Trophoblast cell (in vitro differentiated cells and primary cell): ENCODE data around the gene GALP.
"Not testable (repeated sequence)": the region's sequence is repeated elsewhere in the genome, so short reads cannot be mapped to it uniquely, and the experiment has no call there.

Experiments
- DNase-seq, 2 donors: peaks; one replicate each; pipeline ENCODE4 v3.0.0-alpha.2; 2016
- H2AFZ ChIP-seq: 2 replicates; pipeline ENCODE4 v1.6.1; 2013; ENCODE audit warnings: low read length, moderate library complexity, mild to moderate bottlenecking; ENCODE audit not compliant: insufficient read depth, poor library complexity
- H2AK5ac ChIP-seq: 2 replicates; pipeline ENCODE4 v1.6.1; 2013; ENCODE audit warnings: mild to moderate bottlenecking, low read length
- H2BK120ac ChIP-seq: 2 replicates; pipeline ENCODE4 v1.6.1; 2013; ENCODE audit warnings: low read length, mild to moderate bottlenecking, moderate library complexity; ENCODE audit not compliant: insufficient read depth, poor library complexity
- H2BK12ac ChIP-seq: 2 replicates; pipeline ENCODE4 v1.6.1; 2013; ENCODE audit warnings: mild to moderate bottlenecking, low read length, moderate library complexity
- H2BK5ac ChIP-seq: 2 replicates; pipeline ENCODE4 v1.6.1; 2013; ENCODE audit warnings: low read length, low read depth, moderate library complexity, mild to moderate bottlenecking; ENCODE audit not compliant: poor library complexity
- H3K14ac ChIP-seq: 2 replicates; pipeline ENCODE4 v1.6.1; 2013; ENCODE audit warnings: mild to moderate bottlenecking, low read length
- H3K18ac ChIP-seq: 2 replicates; pipeline ENCODE4 v1.6.1; 2013; ENCODE audit warnings: mild to moderate bottlenecking, low read length
- H3K23ac ChIP-seq: 2 replicates; pipeline ENCODE4 v1.6.1; 2013; ENCODE audit warnings: low read length
- H3K27ac ChIP-seq: 2 replicates; pipeline ENCODE4 v1.5.1; 2013; ENCODE audit warnings: low read depth, mild to moderate bottlenecking, inconsistent platforms, low read length, moderate library complexity
- H3K27me3 ChIP-seq: 2 replicates; pipeline ENCODE4 v1.6.1; 2013; ENCODE audit warnings: inconsistent platforms, mild to moderate bottlenecking, low read length, moderate library complexity; ENCODE audit not compliant: insufficient read depth
- H3K36me3 ChIP-seq, 2 experiments: 1 replicate in 1 of 2; 2 replicates in 1 of 2; pipeline ENCODE4 v1.6.1; 2013; ENCODE audit warnings: low read length in 2 of 2, mild to moderate bottlenecking in 2 of 2, moderate library complexity in 1 of 2; ENCODE audit not compliant: insufficient read depth in 2 of 2, control insufficient read depth in 1 of 2
- H3K4ac ChIP-seq: 2 replicates; pipeline ENCODE4 v1.6.1; 2013; ENCODE audit warnings: low read depth, mild to moderate bottlenecking, low read length, moderate library complexity
- H3K4me1 ChIP-seq, 2 experiments: 1 replicate in 1 of 2; 2 replicates in 1 of 2; pipeline ENCODE4 v1.6.1; 2013; ENCODE audit warnings: low read length in 2 of 2, mild to moderate bottlenecking in 2 of 2, moderate library complexity in 1 of 2; ENCODE audit not compliant: insufficient read depth in 2 of 2, control insufficient read depth in 1 of 2
- H3K4me2 ChIP-seq: 2 replicates; pipeline ENCODE4 v1.6.1; 2013; ENCODE audit warnings: inconsistent platforms, mild to moderate bottlenecking, low read length, moderate library complexity
- H3K4me3 ChIP-seq: 2 replicates; pipeline ENCODE4 v1.5.1; 2013; ENCODE audit warnings: mild to moderate bottlenecking, low read depth, low read length, inconsistent platforms
- H3K79me1 ChIP-seq: one replicate; pipeline ENCODE4 v1.6.1; 2013; ENCODE audit warnings: low read length
- H3K79me2 ChIP-seq: 2 replicates; pipeline ENCODE4 v1.6.1; 2013; ENCODE audit warnings: low read length, mild to moderate bottlenecking; ENCODE audit not compliant: control insufficient read depth, insufficient read depth, poor library complexity
- H3K9ac ChIP-seq: 2 replicates; pipeline ENCODE4 v1.6.1; 2013; ENCODE audit warnings: mild to moderate bottlenecking, low read length
- H3K9me3 ChIP-seq: 2 replicates; pipeline ENCODE4 v1.6.1; 2013; ENCODE audit warnings: low read depth, mild to moderate bottlenecking, control low read depth, inconsistent platforms, low read length; ENCODE audit not compliant: insufficient read depth
- H4K12ac ChIP-seq: 2 replicates; pipeline ENCODE4 v1.6.1; 2013; ENCODE audit warnings: low read depth, mild to moderate bottlenecking, low read length, moderate library complexity
- H4K8ac ChIP-seq: 2 replicates; pipeline ENCODE4 v1.6.1; 2013; ENCODE audit warnings: low read depth, mild to moderate bottlenecking, low read length, moderate library complexity
- H4K91ac ChIP-seq: one replicate; pipeline ENCODE4 v1.6.1; 2013; ENCODE audit warnings: low read depth, mild to moderate bottlenecking, low read length, moderate library complexity
- WGBS: extraction: QIAGEN DNeasy Blood & Tissue Kit; methylation state at CpG from one replicate; pipeline ENCODE4 v1.1.7; 2013; ENCODE audit warnings: missing lambda C conversion rate; ENCODE audit not compliant: insufficient read length, insufficient coverage; ENCODE audit errors: extremely low coverage; 5-methylcytosine and 5-hydroxymethylcytosine counted together

The GALP gene

DNA sequence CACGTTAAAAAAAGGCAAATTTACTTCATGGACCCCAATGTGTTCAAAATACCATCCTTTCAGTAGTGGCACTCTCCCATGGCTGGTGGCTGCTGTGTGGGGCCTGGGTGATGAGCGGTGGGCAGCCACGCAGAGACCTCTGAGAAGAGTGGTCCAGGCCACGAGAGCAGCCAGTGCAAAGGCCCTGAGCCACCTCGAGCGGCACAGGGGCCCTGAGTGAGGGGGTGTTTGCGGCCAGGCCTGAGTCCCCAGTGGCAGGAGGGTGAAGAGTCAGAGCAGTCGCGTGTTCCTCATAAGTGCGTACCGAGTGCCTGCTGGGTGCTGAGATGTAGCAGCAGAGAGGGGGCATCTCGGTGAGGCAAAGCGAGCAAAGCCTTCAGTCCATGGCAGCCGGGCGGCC lies 27.7 kb upstream of the GALP start:
- H3K4me2 ChIP-seq = no peak overlapping the region
- no peak overlapping the region for H2BK120ac ChIP-seq
- no peaks in the 10 kb centered on the region for H3K9me3 ChIP-seq
- no CpG with 5 or more reads among the region's 15 CpGs for WGBS
- peaks cover 33 to 36% of the 10 kb centered on the region in 2 experiments for H3K36me3 ChIP-seq
- no peaks in the 10 kb centered on the region for H3K27me3 ChIP-seq
- H3K9ac ChIP-seq = no peak overlapping the region
- H2AFZ ChIP-seq = no peak overlapping the region
- H4K8ac ChIP-seq = no peak overlapping the region
- H3K4me1 ChIP-seq = peaks cover 12% of the 10 kb centered on the region in 2 experiments
- no peak overlapping the region for H3K27ac ChIP-seq
- no peak overlapping the region for H4K91ac ChIP-seq
- H3K18ac ChIP-seq = no peak overlapping the region
- no peak for DNase-seq
- H4K12ac ChIP-seq = no peak overlapping the region
- H3K23ac ChIP-seq = no peak overlapping the region
- no peak overlapping the region for H2BK5ac ChIP-seq
- no peak overlapping the region for H2AK5ac ChIP-seq
- H3K4me3 ChIP-seq = no peak overlapping the region
- peaks cover 4% of the 10 kb centered on the region for H3K79me1 ChIP-seq
- no peak overlapping the region for H3K14ac ChIP-seq
- peaks cover under 1% of the 10 kb centered on the region for H3K79me2 ChIP-seq
- no peak overlapping the region for H2BK12ac ChIP-seq
- H3K4ac ChIP-seq = no peak overlapping the region

DNA sequence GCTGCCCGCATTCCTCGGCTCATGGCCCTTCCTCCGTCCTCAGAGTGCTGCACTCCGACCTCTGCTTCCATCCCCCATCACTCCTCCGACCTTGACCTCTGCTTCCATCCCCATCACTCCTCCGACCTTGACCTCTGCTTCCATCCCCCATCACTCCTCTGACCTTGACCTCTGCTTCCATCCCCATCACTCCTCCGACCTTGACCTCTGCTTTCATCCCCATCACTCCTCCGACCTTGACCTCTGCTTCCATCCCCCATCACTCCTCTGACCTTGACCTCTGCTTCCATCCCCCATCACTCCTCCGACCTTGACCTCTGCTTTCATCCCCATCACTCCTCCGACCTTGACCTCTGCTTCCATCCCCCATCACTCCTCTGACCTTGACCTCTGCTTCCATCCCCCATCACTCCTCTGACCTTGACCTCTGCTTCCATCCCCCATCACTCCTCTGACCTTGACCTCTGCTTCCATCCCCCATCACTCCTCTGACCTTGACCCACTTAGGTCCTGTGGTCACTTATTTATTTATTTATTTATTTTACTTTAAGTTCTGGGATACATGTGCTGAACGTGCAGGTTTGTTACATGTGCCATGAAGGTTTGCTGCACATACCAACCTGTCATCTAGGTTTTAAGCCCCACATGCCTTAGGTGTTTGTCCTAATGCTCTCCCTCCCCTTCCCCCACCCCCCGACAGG lies 26.7 kb upstream of the GALP start:
- H3K4me2 ChIP-seq, H3K27me3 ChIP-seq, H4K12ac ChIP-seq, H4K8ac ChIP-seq, H3K9me3 ChIP-seq, H3K23ac ChIP-seq, H3K18ac ChIP-seq, H2AFZ ChIP-seq, H2BK5ac ChIP-seq, H3K4me3 ChIP-seq, H2BK12ac ChIP-seq, H3K4ac ChIP-seq, H3K27ac ChIP-seq, DNase-seq, H2AK5ac ChIP-seq, H2BK120ac ChIP-seq, H3K14ac ChIP-seq, H4K91ac ChIP-seq, H3K9ac ChIP-seq, H3K79me1 ChIP-seq, H3K79me2 ChIP-seq: not testable (repeated sequence)
- peaks cover 33 to 36% of the 10 kb centered on the region in 2 experiments for H3K36me3 ChIP-seq
- H3K4me1 ChIP-seq = peaks cover 13 to 14% of the 10 kb centered on the region in 2 experiments
- no CpG with 5 or more reads among the region's 12 CpGs for WGBS

DNA sequence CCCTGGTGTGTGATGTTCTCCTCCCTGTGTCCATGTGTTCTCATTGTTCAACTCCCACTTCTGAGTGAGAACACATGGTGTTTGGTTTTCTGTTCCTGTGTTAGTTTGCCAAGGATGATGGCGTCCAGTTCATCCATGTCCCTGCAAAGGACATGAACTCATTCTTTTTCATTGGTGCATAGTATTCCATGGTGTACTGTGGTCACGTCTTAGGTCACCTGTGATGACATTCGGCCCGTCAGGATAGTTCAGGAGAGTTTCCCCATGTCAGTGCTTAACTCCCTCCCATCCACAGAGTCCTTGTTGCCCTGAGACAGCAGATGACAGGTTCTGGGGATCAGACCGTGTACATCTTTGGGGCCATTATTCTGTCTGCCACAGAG lies 26.2 kb upstream of the GALP start:
- H3K36me3 ChIP-seq = peaks cover 36 to 39% of the 10 kb centered on the region in 2 experiments
- no peak overlapping the region for H4K12ac ChIP-seq
- H2BK12ac ChIP-seq = no peak overlapping the region
- H3K9ac ChIP-seq = no peak overlapping the region
- H3K79me2 ChIP-seq = no peaks in the 10 kb centered on the region
- H3K9me3 ChIP-seq = no peaks in the 10 kb centered on the region
- no peak overlapping the region for H3K23ac ChIP-seq
- no peak overlapping the region for H3K14ac ChIP-seq
- no peak overlapping the region for H2BK5ac ChIP-seq
- H2AK5ac ChIP-seq = no peak overlapping the region
- H2AFZ ChIP-seq = no peak overlapping the region
- no peak for DNase-seq
- H3K27ac ChIP-seq = no peak overlapping the region
- no peak overlapping the region for H3K4ac ChIP-seq
- H3K27me3 ChIP-seq = no peaks in the 10 kb centered on the region
- H3K4me3 ChIP-seq = no peak overlapping the region
- H2BK120ac ChIP-seq = no peak overlapping the region
- no CpG with 5 or more reads among the region's 5 CpGs for WGBS
- H3K79me1 ChIP-seq = peaks cover 10% of the 10 kb centered on the region
- no peak overlapping the region for H4K91ac ChIP-seq
- H3K18ac ChIP-seq = no peak overlapping the region
- no peak overlapping the region for H4K8ac ChIP-seq
- H3K4me1 ChIP-seq = peaks cover 17% of the 10 kb centered on the region in 2 experiments
- H3K4me2 ChIP-seq = no peak overlapping the region

DNA sequence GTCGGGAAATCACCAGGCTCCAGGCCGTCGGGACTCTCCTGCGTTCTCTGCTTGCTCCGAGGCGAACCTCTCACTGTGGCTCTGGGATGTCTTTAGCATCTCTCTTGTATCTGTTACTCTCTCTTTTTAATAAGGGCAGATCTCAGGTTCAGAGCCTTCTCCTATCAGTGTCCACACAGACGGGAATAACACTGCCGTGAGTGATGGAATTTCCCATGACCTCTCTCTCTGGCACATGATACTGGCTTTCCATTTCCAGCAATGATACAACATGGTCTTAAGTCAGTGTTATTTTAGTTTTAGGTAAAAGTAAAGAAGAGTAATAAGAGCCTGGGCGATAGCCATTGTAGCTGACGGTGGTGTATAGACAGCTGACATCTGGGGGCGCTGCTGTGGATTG lies 25.4 kb upstream of the GALP start:
- Histone ChIP-seq H2AFZ (no peak overlapping the region), H4K8ac (no peak overlapping the region), H3K23ac (no peak overlapping the region), H2BK120ac (no peak overlapping the region), H3K4me3 (no peak overlapping the region), H3K79me1 (peaks cover 10% of the 10 kb centered on the region), H3K9ac (no peak overlapping the region), H4K12ac (no peak overlapping the region), H2BK12ac (no peak overlapping the region), H3K4me2 (no peak overlapping the region), H2BK5ac (no peak overlapping the region), H3K9me3 (no peaks in the 10 kb centered on the region), H3K27me3 (no peaks in the 10 kb centered on the region), H3K18ac (no peak overlapping the region), H4K91ac (no peak overlapping the region), H3K36me3 (peaks cover 42 to 43% of the 10 kb centered on the region in 2 experiments), H3K27ac (no peak overlapping the region), H3K79me2 (no peaks in the 10 kb centered on the region), H2AK5ac (no peak overlapping the region), H3K4me1 (peaks cover 17 to 20% of the 10 kb centered on the region in 2 experiments), H3K4ac (no peak overlapping the region), H3K14ac (no peak overlapping the region)
- no peak for DNase-seq
- no CpG with 5 or more reads among the region's 11 CpGs for WGBS
